Epithelial cell of esophagus (primary cell): ENCODE data around the gene PTTG1IP.

Experiments
- DNase-seq: peaks from one replicate; pipeline ENCODE4 v3.0.0; 2010; ENCODE audit warnings: low read depth
- H3K4me3 ChIP-seq: 2 replicates; pipeline ENCODE4 v1.5.1; 2011; ENCODE audit warnings: mild to moderate bottlenecking, low read length, control low read depth
- TF ChIP-seq, protein P1 (sequence below): IDR thresholded peaks from 2 replicates; pipeline ENCODE4 v1.5.1; 2011; ENCODE audit warnings: low read depth, mild to moderate bottlenecking, low read length, control low read depth, inconsistent platforms; ENCODE audit not compliant: insufficient read depth; ENCODE audit errors: missing control alignments

PTTG1IP gene

DNA sequence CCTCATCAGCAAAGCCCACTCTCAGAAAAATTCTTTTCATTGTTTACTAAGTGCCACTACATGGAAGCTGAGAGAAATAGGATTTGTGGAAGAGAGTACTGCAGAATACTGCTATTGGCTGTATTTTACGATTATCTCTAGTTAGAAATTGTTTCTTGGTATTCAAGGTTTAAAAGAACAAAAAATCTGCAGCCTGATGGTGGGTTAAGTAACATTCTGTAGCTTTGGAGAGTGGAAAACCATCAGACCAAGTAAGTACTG is 27.3 kb downstream of the PTTG1IP start:
- TF ChIP-seq, protein P1, sequence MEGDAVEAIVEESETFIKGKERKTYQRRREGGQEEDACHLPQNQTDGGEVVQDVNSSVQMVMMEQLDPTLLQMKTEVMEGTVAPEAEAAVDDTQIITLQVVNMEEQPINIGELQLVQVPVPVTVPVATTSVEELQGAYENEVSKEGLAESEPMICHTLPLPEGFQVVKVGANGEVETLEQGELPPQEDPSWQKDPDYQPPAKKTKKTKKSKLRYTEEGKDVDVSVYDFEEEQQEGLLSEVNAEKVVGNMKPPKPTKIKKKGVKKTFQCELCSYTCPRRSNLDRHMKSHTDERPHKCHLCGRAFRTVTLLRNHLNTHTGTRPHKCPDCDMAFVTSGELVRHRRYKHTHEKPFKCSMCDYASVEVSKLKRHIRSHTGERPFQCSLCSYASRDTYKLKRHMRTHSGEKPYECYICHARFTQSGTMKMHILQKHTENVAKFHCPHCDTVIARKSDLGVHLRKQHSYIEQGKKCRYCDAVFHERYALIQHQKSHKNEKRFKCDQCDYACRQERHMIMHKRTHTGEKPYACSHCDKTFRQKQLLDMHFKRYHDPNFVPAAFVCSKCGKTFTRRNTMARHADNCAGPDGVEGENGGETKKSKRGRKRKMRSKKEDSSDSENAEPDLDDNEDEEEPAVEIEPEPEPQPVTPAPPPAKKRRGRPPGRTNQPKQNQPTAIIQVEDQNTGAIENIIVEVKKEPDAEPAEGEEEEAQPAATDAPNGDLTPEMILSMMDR = no peak
- H3K4me3 ChIP-seq = peak overlapping the region; percentile 25
- DNase-seq = no peak

DNA sequence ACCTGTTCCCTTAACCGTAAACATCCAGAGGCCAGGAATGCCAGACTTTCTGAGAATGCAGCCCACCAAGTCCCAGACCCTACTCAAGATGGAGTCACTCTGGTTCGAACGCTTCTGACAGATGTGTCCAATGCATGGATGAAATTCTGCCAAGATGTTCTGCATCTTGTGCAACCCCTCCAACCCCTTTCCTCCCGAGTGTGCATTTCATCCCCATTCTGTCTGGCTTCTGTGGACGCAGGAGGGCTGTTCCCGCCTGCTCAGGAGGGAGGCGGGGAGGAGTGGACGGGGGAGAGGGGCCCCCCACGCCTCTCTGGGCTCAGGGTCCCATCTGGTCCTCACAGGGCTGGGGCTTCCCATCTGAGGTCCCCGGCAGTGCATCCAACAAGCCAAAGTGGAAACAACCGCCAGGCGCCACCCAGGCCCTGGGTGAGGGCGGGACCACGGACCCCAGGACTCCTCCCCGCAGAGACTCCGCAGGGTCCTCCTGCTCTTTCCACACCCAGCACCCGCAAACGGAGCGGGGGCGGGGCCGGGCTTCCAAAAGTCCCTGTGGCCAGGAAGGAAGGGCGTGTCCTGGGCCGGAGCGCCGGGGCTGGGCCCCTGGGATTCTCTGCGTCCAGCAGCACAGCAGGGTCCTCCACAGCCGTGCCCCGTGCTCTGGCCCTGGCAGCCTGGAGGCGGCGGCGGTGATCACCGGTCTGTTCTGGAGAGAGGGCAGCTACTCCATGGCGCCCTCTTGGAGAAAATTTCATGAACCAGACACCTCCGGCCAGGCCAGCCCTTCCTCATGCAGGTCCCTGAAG is 27.9 kb downstream of the PTTG1IP start:
- DNase-seq = peak; percentile 33
- TF ChIP-seq, protein P1 = peak; percentile 35
- H3K4me3 ChIP-seq = peak overlapping the region; percentile 25

DNA sequence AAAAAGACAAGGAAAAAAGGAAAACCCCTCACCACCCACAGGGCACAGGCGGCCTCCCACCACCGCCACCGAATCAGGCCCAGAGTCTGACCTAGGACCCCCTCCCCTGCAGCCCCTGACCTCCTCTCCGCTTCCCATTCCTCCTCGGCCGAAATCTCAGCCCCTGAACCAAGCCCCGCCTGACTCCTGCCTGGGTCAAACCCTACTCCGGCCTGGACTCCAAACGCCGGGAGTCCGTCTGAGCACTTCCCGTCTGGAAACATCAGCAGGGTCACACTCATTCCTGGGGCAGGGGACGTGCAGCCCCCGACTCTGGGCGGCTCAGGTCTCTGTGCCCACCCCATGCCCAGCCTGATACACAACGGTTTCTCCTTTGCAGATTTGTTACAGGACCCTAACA is 29.2 kb downstream of the PTTG1IP start:
- no peak overlapping the region for H3K4me3 ChIP-seq
- DNase-seq = no peak
- TF ChIP-seq, protein P1 = no peak

DNA sequence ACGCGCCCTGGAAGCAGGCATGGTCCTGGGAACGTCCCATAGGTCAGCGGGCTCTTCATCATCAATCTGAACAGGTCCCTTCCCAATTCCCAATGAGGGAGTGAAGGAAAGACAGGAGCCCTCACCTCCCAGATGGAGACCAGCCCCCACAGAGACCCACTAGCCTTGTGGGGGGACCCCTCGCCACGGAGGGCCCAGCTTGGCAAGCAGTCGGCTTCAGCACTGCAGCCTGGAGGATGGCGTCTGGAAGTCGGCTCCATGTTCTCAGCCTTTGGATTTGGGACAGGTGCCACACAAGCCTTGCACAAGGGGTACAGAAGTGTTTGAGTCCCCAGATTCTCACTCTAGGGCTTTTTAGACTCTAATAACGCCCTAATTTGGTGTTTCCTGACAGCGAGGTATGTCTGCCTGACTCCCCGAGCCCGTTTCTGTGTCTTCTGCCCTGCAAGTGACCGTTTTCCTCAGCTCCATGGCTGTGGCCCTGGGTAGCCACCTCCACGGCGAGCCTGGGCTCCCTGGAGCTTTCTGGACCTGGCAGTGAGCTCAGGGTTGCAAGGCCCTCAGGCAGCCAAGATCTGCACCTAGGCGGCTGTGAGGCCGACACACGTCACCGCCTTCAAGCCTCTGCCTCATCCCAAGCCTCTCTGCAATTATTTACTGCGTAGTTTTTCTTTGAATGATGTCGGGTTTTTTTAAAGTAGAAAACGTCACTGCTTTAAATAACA is 30.6 kb downstream of the PTTG1IP start:
- TF ChIP-seq, protein P1 = no peak
- DNase-seq = no peak
- H3K4me3 ChIP-seq = no peak overlapping the region

DNA sequence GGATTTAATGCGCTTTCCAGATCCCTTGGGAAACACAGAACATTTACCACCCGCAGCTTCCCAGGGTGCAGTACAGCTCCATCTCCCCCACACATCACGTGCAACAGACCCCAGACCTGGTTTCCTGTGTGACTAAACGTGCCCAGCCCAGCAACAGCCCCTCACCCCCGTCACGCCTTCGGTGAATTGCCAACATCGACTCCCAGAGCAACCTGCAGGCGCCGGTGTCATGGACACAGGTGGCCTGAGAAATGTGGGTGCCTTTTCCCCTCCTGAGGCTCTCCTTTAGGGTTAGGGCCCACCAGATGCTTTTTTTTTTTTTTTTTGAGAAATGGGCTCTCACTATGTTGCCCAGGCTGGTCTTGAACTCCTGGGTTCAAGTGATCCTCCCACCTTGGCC is 31.4 kb downstream of the PTTG1IP start:
- DNase-seq = no peak
- TF ChIP-seq, protein P1 = no peak
- H3K4me3 ChIP-seq = no peak overlapping the region

DNA sequence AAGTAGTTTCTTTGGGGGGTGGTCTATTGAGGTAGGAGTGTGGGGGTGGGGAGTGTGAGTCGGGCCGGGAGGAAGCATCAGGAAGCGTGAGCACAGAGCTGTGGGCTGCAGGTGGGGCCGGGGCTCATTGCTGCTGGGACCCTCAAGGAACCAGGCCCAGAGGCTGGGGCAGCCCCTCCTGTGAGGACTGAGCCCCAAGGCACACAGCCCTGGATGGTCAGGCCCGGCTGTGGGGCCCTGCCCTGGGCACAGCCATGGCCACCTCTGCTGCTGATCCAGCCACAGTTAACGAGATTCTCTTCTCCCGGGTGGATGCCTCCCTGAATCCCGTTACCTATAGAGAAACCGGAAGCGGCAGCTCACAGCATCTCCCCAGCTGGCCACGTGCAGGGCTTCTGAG is 32.7 kb downstream of the PTTG1IP start:
- TF ChIP-seq, protein P1 = no peak
- DNase-seq = no peak
- H3K4me3 ChIP-seq = no peak overlapping the region
